Endothelial cell of umbilical vein (primary cell): Measurements from ENCODE around the gene TOP1. TPM values are rescaled to one million over a fixed set of nuclear protein-coding genes. Genes with fewer than 3 reads are reported as not detected.

Experiments
- BruUV-seq: library from RNA; stranded (reverse); fragments of 400-500 nt; replicated peaks from 2 replicates; lab custom pipeline; 2021; lab: Mats Ljungman, UMichigan
- CTCF ChIA-PET: fragments of 300-600, 350-600 bp; sonication (Branson Sonifier 250); formaldehyde crosslinking; loops from one replicate; lab custom pipeline; 2021; ENCODE audit warnings: antibody characterized with exemption, inconsistent platforms; lab: Charles Lee
- POLR2A ChIA-PET: fragments of 300-600, 350-600 bp; sonication (Branson Sonifier 250); formaldehyde crosslinking; loops from one replicate; lab custom pipeline; 2021; ENCODE audit warnings: antibody characterized with exemption, inconsistent platforms; lab: Charles Lee
- DNase-seq: peaks from one replicate; pipeline ENCODE4 v3.0.0-alpha.2; 2011; ENCODE audit warnings: low read depth, low spot score
- FAIRE-seq: peaks from 2 replicates; lab custom pipeline; 2011; peaks lifted over from hg19 to GRCh38; lab: Jason Lieb, UNC
- H2AFZ ChIP-seq: 2 replicates; pipeline ENCODE4 v1.6.0; 2012; ENCODE audit warnings: low read depth, low read length, control low read depth, inconsistent platforms
- H3K27ac ChIP-seq: 2 replicates; pipeline ENCODE4 v1.5.1; 2011; ENCODE audit warnings: low read depth, mild to moderate bottlenecking, control low read depth, low read length, moderate library complexity; ENCODE audit not compliant: insufficient read depth
- H3K27me3 ChIP-seq, 2 experiments: 2 replicates each; pipeline versions ENCODE4 v1.6.0 to v1.6.1; 2011; ENCODE audit warnings: low read length in 2 of 2, mixed read lengths in 1 of 2; ENCODE audit not compliant: control insufficient read depth in 2 of 2, insufficient read depth in 2 of 2
- H3K36me3 ChIP-seq, 2 experiments: 2 replicates in 1 of 2; 3 replicates in 1 of 2; pipeline ENCODE4 v1.5.1; 2011; ENCODE audit warnings: low read length in 2 of 2, mild to moderate bottlenecking in 1 of 2, moderate library complexity in 1 of 2; ENCODE audit not compliant: control insufficient read depth in 2 of 2, insufficient read depth in 2 of 2; ENCODE audit errors: extremely low read depth in 1 of 2
- H3K4me1 ChIP-seq: 3 replicates; pipeline ENCODE4 v1.5.1; 2011; ENCODE audit warnings: mild to moderate bottlenecking, low read length; ENCODE audit not compliant: control insufficient read depth, insufficient read depth; ENCODE audit errors: extremely low read depth
- H3K4me2 ChIP-seq: 2 replicates; pipeline ENCODE4 v1.6.1; 2011; ENCODE audit warnings: low read length, control low read depth, mixed read lengths; ENCODE audit not compliant: insufficient read depth
- H3K4me3 ChIP-seq, 3 experiments: fragments of 200-600 bp in 1 of 3; sonication (generic), shearing (Covaris generic) in 1 of 3; replicated peaks in 1 of 3; 2 replicates each; pipeline ENCODE4 v1.5.1; 2011 to 2016; ENCODE audit warnings: control low read depth in 3 of 3, low read length in 3 of 3, mild to moderate bottlenecking in 2 of 3, inconsistent platforms in 1 of 3, low read depth in 1 of 3, moderate library complexity in 1 of 3; ENCODE audit not compliant: insufficient read depth in 1 of 3
- H3K79me2 ChIP-seq: 2 replicates; pipeline ENCODE4 v1.6.0; 2012; ENCODE audit warnings: low read length, inconsistent platforms; ENCODE audit not compliant: control insufficient read depth, insufficient read depth
- H3K9ac ChIP-seq: replicated peaks from 2 replicates; pipeline ENCODE3; 2011; ENCODE audit warnings: low read length, control low read depth; ENCODE audit not compliant: insufficient read depth; ENCODE audit errors: extremely low read depth
- H3K9me1 ChIP-seq: replicated peaks from 3 replicates; pipeline ENCODE4 v1.6.0; 2011; ENCODE audit warnings: mild to moderate bottlenecking, low read length; ENCODE audit not compliant: control insufficient read depth, insufficient read depth; ENCODE audit errors: extremely low read depth
- H3K9me3 ChIP-seq: replicated peaks from 2 replicates; pipeline ENCODE4 v1.5.1; 2012; ENCODE audit warnings: low read length, inconsistent platforms; ENCODE audit not compliant: control insufficient read depth, insufficient read depth
- H4K20me1 ChIP-seq: replicated peaks from 2 replicates; pipeline ENCODE3; 2011; ENCODE audit warnings: mild to moderate bottlenecking, low read length; ENCODE audit not compliant: control insufficient read depth, insufficient read depth; ENCODE audit errors: extremely low read depth
- EZH2 ChIP-seq: IDR thresholded peaks from 2 replicates; pipeline ENCODE4 v1.6.1; 2012; ENCODE audit warnings: borderline replicate concordance, low read depth, mild to moderate bottlenecking, moderate library complexity, low read length, inconsistent platforms; ENCODE audit not compliant: severe bottlenecking
- FOS ChIP-seq: IDR thresholded peaks from 2 replicates; pipeline ENCODE4 v1.6.1; 2011; ENCODE audit warnings: mild to moderate bottlenecking, low read length, moderate library complexity, borderline replicate concordance; ENCODE audit not compliant: insufficient read depth
- GATA2 ChIP-seq: IDR thresholded peaks from 2 replicates; pipeline ENCODE4 v1.7.0; 2011; ENCODE audit warnings: low read depth, mild to moderate bottlenecking, moderate library complexity, mixed read lengths, low read length; ENCODE audit not compliant: insufficient read length, insufficient read depth
- JUN ChIP-seq: IDR thresholded peaks from 2 replicates; pipeline ENCODE4 v1.6.1; 2011; ENCODE audit warnings: borderline replicate concordance, low read depth; ENCODE audit not compliant: insufficient read length, insufficient read depth
- MYC ChIP-seq: IDR thresholded peaks from one replicate; pipeline ENCODE4 v1.6.1; 2011; ENCODE audit warnings: mild to moderate bottlenecking, low read depth, low read length
- POLR2A ChIP-seq: IDR thresholded peaks from 2 replicates; pipeline ENCODE4 v1.6.1; 2012; ENCODE audit warnings: low read depth, mild to moderate bottlenecking, control low read depth, low read length
- POLR2AphosphoS5 ChIP-seq: IDR thresholded peaks from 2 replicates; pipeline ENCODE4 v1.6.1; 2012; ENCODE audit warnings: low read depth, mild to moderate bottlenecking, control low read depth, low read length, moderate library complexity; ENCODE audit not compliant: insufficient read depth
- dilution Hi-C: fragments of 300-500 bp; cut with MboI; formaldehyde crosslinking; loops from one replicate; pipeline ENCODE4 v1.15.0; 2019; ENCODE audit warnings: low sequenced_read_pairs; ENCODE audit not compliant: extremely low pct_ligation_motif_present
- intact Hi-C: fragments of 100-400 bp; cut with micrococcal nuclease; formaldehyde crosslinking; loops from one replicate; pipeline ENCODE4 v1.10.0; 2022
- polyA plus RNA-seq, 4 experiments: library from polyadenylated mRNA; depleted of rRNA in 3 of 4; stranded (reverse) in 3 of 4; unstranded in 1 of 4; fragments of >200 nt; gene quantifications; 2 replicates each; pipeline versions ENCODE4 v1.2.1 to v1.2.3, GENCODE V29; 2011 to 2012; ENCODE audit warnings: missing spikeins in 1 of 4
- total RNA-seq: library from RNA; stranded (reverse); gene quantifications from 2 replicates; pipeline ENCODE4 v1.2.3, GENCODE V29; 2021
- TF ChIP-seq, protein P1 (sequence below): IDR thresholded peaks from 2 replicates; pipeline ENCODE4 v1.6.1; 2011; ENCODE audit not compliant: insufficient read depth, insufficient read length
- TF ChIP-seq, protein P2 (sequence below), 2 donors: IDR thresholded peaks; 1 replicate in 1 of 2; 2 replicates in 1 of 2; pipeline ENCODE4 v1.5.1; 2011; ENCODE audit warnings: low read length in 2 of 2, mild to moderate bottlenecking in 2 of 2, moderate library complexity in 2 of 2, control low read depth in 1 of 2, inconsistent platforms in 1 of 2, low read depth in 1 of 2; ENCODE audit not compliant: insufficient read depth in 1 of 2; ENCODE audit errors: extremely low read depth in 1 of 2

The TOP1 gene
- total and polyA plus RNA-seq, 2 donors (not counting 3 experiments of a cell fraction or from before 2014, with no cell fraction given): 7.0 to 77.4 TPM

DNA sequence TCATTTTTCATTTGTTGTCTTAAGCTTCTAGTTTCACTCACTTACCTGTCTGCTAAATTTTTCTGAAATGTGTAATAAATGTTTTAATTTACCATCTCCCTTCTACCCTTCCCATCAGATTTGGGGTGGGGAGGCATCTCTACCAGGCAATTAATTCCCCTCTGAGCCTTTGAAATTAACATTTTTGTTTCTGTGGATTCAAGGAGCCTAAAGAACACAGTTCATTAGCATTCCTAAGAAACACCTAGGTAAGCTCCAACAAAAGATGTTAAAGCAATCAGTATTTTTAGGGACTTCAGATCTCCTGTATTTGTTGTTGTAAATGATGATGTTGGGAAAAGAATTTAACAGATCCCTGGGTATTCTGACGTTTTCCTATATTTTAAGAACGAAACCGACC is 6.6 kb downstream of the TOP1 start:
- no peak for FAIRE-seq

More for the DNA sequence above, 6.6 kb downstream of the TOP1 start:
- Histone ChIP-seq H3K9me3 (no peaks in the 10 kb centered on the region), H4K20me1 (peaks cover 33% of the 10 kb centered on the region), H3K9ac (no peak overlapping the region), H3K4me2 (no peak overlapping the region), H3K4me3 (no peak overlapping the region), H3K79me2 (peaks cover 99% of the 10 kb centered on the region), H3K27ac (no peak overlapping the region), H3K4me1 (peaks cover 30% of the 10 kb centered on the region), H3K36me3 (no peaks in the 10 kb centered on the region), H2AFZ (no peak overlapping the region), H3K27me3 (no peaks in the 10 kb centered on the region), H3K9me1 (no peaks in the 10 kb centered on the region)
- dilution Hi-C loops (no loop called here), intact Hi-C loops (no loop called here)
- POLR2A ChIA-PET: no interaction called here
- BruUV-seq: no TSS peak
- TF ChIP-seq POLR2A: no peak
- TF ChIP-seq, protein P1, sequence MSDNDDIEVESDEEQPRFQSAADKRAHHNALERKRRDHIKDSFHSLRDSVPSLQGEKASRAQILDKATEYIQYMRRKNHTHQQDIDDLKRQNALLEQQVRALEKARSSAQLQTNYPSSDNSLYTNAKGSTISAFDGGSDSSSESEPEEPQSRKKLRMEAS: no peak
- TF ChIP-seq EZH2: no peak
- no peak for TF ChIP-seq GATA2
- TF ChIP-seq JUN: no peak
- TF ChIP-seq MYC: no peak
- TF ChIP-seq, protein P2, sequence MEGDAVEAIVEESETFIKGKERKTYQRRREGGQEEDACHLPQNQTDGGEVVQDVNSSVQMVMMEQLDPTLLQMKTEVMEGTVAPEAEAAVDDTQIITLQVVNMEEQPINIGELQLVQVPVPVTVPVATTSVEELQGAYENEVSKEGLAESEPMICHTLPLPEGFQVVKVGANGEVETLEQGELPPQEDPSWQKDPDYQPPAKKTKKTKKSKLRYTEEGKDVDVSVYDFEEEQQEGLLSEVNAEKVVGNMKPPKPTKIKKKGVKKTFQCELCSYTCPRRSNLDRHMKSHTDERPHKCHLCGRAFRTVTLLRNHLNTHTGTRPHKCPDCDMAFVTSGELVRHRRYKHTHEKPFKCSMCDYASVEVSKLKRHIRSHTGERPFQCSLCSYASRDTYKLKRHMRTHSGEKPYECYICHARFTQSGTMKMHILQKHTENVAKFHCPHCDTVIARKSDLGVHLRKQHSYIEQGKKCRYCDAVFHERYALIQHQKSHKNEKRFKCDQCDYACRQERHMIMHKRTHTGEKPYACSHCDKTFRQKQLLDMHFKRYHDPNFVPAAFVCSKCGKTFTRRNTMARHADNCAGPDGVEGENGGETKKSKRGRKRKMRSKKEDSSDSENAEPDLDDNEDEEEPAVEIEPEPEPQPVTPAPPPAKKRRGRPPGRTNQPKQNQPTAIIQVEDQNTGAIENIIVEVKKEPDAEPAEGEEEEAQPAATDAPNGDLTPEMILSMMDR (IDR thresholded peaks at IDR 0.05; ENCODE audit: extremely low read depth in 1 of 2, insufficient read depth in 1 of 2, low read depth in 1 of 2, low read length in 2 of 2): no peak
- no peak for TF ChIP-seq POLR2AphosphoS5
- no peak for TF ChIP-seq FOS
- CTCF ChIA-PET: interaction anchor here (0.6 to 9.0 kb wide), 3 partner anchors 9 to 45 kb away, joined by 3 to 87 read pairs (median 4); no protein-coding TSS in a partner anchor
- DNase-seq: no peak
